Pancreas (tissue), 10 donors: ENCODE measurements around the gene TRMT1. TPM values are rescaled to one million over a fixed set of nuclear protein-coding genes. Genes with fewer than 3 reads are reported as not detected.

Experiments used
- ATAC-seq, 4 donors: fragments of 200-7000 bp; cut with Tn5 transposase; one replicate each; pipeline versions ENCODE4 v1.8.0 to v1.9.1; 2020; ENCODE audit warnings: mild to moderate bottlenecking in 4 of 4, moderate library complexity in 4 of 4
- DNase-seq, 6 donors: peaks; one replicate each; pipeline ENCODE4 v3.0.0-alpha.2; 2020
- FAIRE-seq: peaks from 2 replicates; lab custom pipeline; 2012; peaks lifted over from hg19 to GRCh38; lab: Jason Lieb, UNC
- H3K27ac ChIP-seq, 4 donors: fragments of 200-600 bp; sonication (generic); 1 replicate in 3 of 4; 2 replicates in 1 of 4; pipeline versions ENCODE4 v1.5.0 to v1.8.0; 2020
- H3K27me3 ChIP-seq, 4 donors: fragments of 200-600 bp; one replicate each; pipeline ENCODE4 v1.8.0; 2021
- H3K36me3 ChIP-seq, 3 donors: fragments of 200-600 bp; sonication (generic) in 1 of 3; one replicate each; pipeline versions ENCODE4 v1.5.0 to v1.8.0; 2020 to 2021
- H3K4me1 ChIP-seq, 3 donors: fragments of 200-600 bp; one replicate each; pipeline ENCODE4 v1.8.0; 2021
- H3K4me3 ChIP-seq, 4 donors: fragments of 200-600 bp; sonication (generic) in 2 of 4; one replicate each; pipeline versions ENCODE4 v1.5.0 to v1.8.0; 2020 to 2021
- H3K9me3 ChIP-seq, 4 donors: fragments of 200-600 bp; one replicate each; pipeline ENCODE4 v1.8.0; 2021
- WGBS, 2 donors: extraction: QIAGEN DNeasy Blood & Tissue Kit; methylation state at CpG; one replicate each; pipeline ENCODE4 v1.1.7; 2013; 5-methylcytosine and 5-hydroxymethylcytosine counted together
- intact Hi-C, 3 donors: fragments of 100-400 bp; cut with DNase I; formaldehyde crosslinking; loops; one replicate each; pipeline versions ENCODE4 v1.11.1 to v1.14.2; 2022
- polyA plus RNA-seq, 2 donors: library from polyadenylated mRNA; stranded (reverse); fragments of 200-250 nt; gene quantifications; one replicate each; pipeline ENCODE4 v1.2.3, GENCODE V29; 2013
- total RNA-seq, 6 donors: library from RNA; stranded (reverse); fragmentation: NEBNext Ultra II Directional in 4 of 6; extraction: Animal tissue kit (Norgen Biotek cat#: 25700) in 4 of 6; gene quantifications; one replicate each; pipeline versions ENCODE4 v1.2.1 to v1.2.4, GENCODE V29; 2021 to 2023
- TF ChIP-seq, protein P1 (sequence below), 4 donors: fragments of 200-600 bp; sonication (generic) in 3 of 4; IDR thresholded peaks; one replicate each; pipeline versions ENCODE4 v1.5.0 to v1.8.0; 2021; ENCODE audit warnings: antibody characterized with exemption in 4 of 4
- donor health status: healthy with polysubstance abuse.
- donor health status: DM: no; HTN: no; CAD: no; lungs with moderate emphysema.
- donor health status: DM: no; HTN: no; CAD: no.
- donor health status: control.
- donor health status: control.
- donor health status: Bipolar disorder and iron deficiency.
- donor health status: DM: yes; HTN: yes; CAD: no.
- donor health status: DM: no; HTN: no; CAD: no.
- donor health status: DM: no; HTN: no; CAD: no.
- donor health status: DM: yes; HTN: yes; CAD: no.

TRMT1 gene
- total and polyA plus RNA-seq, 8 donors: 12.7 to 108 (median 22.1) TPM

DNA sequence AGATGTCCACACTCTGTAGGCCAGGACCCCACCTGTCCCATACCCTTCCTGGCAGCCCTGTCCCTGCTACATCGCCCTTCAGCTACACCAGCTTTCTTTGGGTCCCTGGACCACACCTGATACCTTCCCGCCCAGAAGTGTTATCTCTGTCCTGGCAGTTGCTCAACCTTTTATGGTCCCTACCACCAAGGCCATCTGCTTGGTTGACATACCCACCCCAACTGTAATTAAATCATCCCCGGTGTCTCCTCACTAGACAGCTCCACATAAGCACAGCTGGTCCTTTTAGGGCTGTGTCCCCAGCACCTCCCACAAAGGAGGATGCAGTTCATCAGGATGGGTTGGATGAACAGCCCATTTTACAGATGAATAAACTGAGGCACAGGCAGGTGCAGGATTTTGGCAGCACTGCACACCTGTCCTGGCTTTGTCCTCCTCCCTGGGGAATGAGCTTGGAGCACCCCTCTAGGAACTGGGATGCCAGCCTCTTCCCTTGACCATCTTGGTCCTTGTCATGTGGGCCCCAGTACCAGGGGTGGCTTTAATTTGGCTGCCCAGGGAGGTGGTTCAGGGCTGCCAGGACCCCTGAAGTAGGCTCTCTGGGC lies 14.4 kb upstream of the TRMT1 start:
- no peak overlapping the region for H3K27ac ChIP-seq
- ATAC-seq (no peak), FAIRE-seq (no peak), DNase-seq (no peak)
- 75 to 91% methylated on average over 3 of the region's 3 CpGs for WGBS, 2 donors
- no peaks in the 10 kb centered on the region for H3K4me1 ChIP-seq
- TF ChIP-seq, protein P1, sequence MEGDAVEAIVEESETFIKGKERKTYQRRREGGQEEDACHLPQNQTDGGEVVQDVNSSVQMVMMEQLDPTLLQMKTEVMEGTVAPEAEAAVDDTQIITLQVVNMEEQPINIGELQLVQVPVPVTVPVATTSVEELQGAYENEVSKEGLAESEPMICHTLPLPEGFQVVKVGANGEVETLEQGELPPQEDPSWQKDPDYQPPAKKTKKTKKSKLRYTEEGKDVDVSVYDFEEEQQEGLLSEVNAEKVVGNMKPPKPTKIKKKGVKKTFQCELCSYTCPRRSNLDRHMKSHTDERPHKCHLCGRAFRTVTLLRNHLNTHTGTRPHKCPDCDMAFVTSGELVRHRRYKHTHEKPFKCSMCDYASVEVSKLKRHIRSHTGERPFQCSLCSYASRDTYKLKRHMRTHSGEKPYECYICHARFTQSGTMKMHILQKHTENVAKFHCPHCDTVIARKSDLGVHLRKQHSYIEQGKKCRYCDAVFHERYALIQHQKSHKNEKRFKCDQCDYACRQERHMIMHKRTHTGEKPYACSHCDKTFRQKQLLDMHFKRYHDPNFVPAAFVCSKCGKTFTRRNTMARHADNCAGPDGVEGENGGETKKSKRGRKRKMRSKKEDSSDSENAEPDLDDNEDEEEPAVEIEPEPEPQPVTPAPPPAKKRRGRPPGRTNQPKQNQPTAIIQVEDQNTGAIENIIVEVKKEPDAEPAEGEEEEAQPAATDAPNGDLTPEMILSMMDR (IDR thresholded peaks at IDR 0.05): no peak
- H3K4me3 ChIP-seq: no peak overlapping the region
- H3K9me3 ChIP-seq: no peaks in the 10 kb centered on the region
- peaks cover 0 to 10% (median 0%) of the 10 kb centered on the region in 3 donors for H3K36me3 ChIP-seq
- intact Hi-C loops: no loop called here
- H3K27me3 ChIP-seq: no peaks in the 10 kb centered on the region

DNA sequence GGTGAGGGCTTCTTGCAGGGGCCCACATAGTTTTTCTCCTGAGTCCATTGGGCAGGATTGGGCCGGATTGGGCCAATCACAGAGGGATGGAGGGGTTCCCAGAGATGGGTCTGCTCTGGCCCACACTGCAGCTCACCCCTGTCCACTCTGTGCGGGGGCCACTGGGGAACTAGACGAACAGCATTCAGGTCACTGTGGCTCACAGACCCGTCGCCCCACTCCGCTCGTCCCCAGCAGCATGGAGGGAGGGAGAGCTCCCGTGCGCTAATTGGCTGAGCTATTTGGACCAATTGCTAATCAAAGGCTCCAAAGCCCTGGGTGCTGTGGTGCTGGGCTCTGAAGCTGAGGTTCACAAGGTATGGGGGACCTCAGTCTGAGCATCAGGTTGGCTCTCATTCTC lies 12.8 kb upstream of the TRMT1 start:
- Histone ChIP-seq H3K27me3 (no peaks in the 10 kb centered on the region), H3K36me3 (no peaks in the 10 kb centered on the region), H3K4me1 (no peaks in the 10 kb centered on the region), H3K4me3 (no peak overlapping the region), H3K9me3 (no peaks in the 10 kb centered on the region), H3K27ac (no peak overlapping the region)
- no peak for FAIRE-seq
- TF ChIP-seq, protein P1 (IDR thresholded peaks at IDR 0.05): no peak
- WGBS, 2 donors: 94% methylated on average over 9 of the region's 9 CpGs
- ATAC-seq: no peak
- intact Hi-C loops: no loop called here
- no peak for DNase-seq

DNA sequence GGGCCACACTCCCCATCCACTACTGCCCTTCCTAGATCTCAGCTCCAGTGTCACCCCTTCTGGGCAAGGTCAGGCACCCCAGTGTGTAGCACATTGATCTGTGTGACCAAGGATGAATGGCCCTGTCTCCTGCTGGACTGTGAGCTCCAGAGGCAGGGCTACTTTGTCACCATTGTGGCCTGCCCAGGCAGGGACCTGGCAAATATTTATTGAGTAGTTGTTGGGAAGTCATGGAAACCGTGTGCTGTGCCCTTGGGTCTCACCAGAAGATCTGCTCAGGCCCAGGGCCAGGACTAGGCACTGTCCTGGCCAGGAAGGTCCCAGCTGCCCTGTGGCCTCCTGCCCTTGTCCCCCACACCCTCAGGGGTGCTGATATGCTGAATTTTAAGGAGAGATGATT lies 12.0 kb upstream of the TRMT1 start:
- ATAC-seq: peak in 3 of 4 donors; percentile 57 to 77 (median 68)
- 26 to 36% methylated on average over 1 of the region's 1 CpG for WGBS, 2 donors

DNA sequence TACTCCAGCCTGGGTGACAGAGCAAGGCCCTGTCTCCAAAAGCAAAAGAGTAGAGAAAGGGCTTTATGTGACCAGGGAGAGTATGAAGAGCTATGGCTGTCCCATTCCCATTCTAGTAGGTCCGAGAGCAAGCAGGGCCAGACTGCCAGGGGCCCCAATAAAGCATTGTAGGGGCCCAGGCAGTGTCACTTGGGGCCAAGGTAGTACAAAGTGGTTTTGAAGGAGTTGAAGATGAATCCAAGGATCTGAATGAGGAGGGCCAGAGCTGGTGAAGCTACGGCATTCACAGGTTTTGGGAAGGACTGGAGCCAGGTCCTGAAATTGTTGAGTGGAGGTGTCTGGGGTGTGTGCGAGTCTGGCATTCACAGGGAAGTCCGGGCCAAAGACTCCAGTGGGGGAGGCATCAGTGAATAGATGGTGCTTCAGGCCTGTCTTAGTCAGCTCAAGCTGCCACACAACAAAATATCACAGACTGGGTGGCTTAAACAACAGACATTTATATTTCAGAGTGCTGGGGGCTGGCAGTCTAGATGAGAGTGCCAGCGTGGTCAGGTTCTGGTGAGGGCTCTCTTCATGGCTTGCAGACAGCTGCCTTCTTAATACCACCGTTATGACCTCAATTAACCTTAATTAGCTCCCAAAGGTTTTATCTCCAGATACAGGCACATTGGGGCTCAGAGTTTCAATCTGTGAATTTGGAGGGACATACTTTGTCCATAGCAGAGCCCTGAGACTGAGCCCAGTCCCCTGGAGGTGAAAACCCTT lies 11.5 kb upstream of the TRMT1 start:
- WGBS, 2 donors: 91 to 93% methylated on average over 6 of the region's 6 CpGs
- H3K27me3 ChIP-seq: no peaks in the 10 kb centered on the region
- no peak for ATAC-seq

More for the DNA sequence above, 12.0 kb upstream of the TRMT1 start:
- no peaks in the 10 kb centered on the region for H3K4me1 ChIP-seq
- TF ChIP-seq, protein P1 (IDR thresholded peaks at IDR 0.05): no peak
- no peak overlapping the region for H3K27ac ChIP-seq
- no peaks in the 10 kb centered on the region for H3K36me3 ChIP-seq
- DNase-seq (no peak), FAIRE-seq (no peak)
- no peaks in the 10 kb centered on the region for H3K9me3 ChIP-seq
- no peak overlapping the region for H3K4me3 ChIP-seq
- intact Hi-C loops: no loop called here
- no peaks in the 10 kb centered on the region for H3K27me3 ChIP-seq

More for the DNA sequence above, 11.5 kb upstream of the TRMT1 start:
- DNase-seq (no peak), FAIRE-seq (no peak)
- Histone ChIP-seq H3K4me1 (no peaks in the 10 kb centered on the region), H3K4me3 (no peak overlapping the region), H3K9me3 (no peaks in the 10 kb centered on the region), H3K27ac (no peak overlapping the region), H3K36me3 (no peaks in the 10 kb centered on the region)
- intact Hi-C loops: no loop called here
- TF ChIP-seq, protein P1 (IDR thresholded peaks at IDR 0.05): no peak
